Mesenchymal stem cell (in vitro differentiated cells and primary cell): ENCODE data around the gene LYPD6.

Source experiments
- DNase-seq: peaks from one replicate; pipeline ENCODE4 v3.0.0-alpha.2; 2013
- H2AFZ ChIP-seq: one replicate; pipeline ENCODE4 v1.6.1; 2013; ENCODE audit warnings: low read depth, mild to moderate bottlenecking, control low read depth, inconsistent platforms, low read length, moderate library complexity
- H2AK5ac ChIP-seq: 2 replicates; pipeline ENCODE4 v1.6.1; 2013; ENCODE audit warnings: low read length, moderate library complexity, mild to moderate bottlenecking, inconsistent platforms; ENCODE audit not compliant: severe bottlenecking
- H2BK120ac ChIP-seq: one replicate; pipeline ENCODE4 v1.6.1; 2013; ENCODE audit warnings: low read depth, mild to moderate bottlenecking, inconsistent platforms, low read length, moderate library complexity
- H2BK12ac ChIP-seq, 2 experiments: one replicate each; pipeline ENCODE4 v1.6.1; 2013; ENCODE audit warnings: inconsistent platforms in 2 of 2, low read length in 2 of 2, mild to moderate bottlenecking in 2 of 2, moderate library complexity in 2 of 2, control low read depth in 1 of 2
- H2BK15ac ChIP-seq: one replicate; pipeline ENCODE4 v1.6.1; 2013; ENCODE audit warnings: mild to moderate bottlenecking, low read depth, inconsistent platforms; ENCODE audit not compliant: poor library complexity, severe bottlenecking
- H2BK5ac ChIP-seq: 2 replicates; pipeline ENCODE4 v1.6.1; 2013; ENCODE audit warnings: low read depth, mild to moderate bottlenecking, low read length, control low read depth, inconsistent platforms; ENCODE audit not compliant: poor library complexity, severe bottlenecking
- H3K14ac ChIP-seq, 2 experiments: one replicate each; pipeline ENCODE4 v1.6.1; 2013; ENCODE audit warnings: inconsistent platforms in 2 of 2, low read length in 2 of 2, control low read depth in 1 of 2, mild to moderate bottlenecking in 1 of 2, moderate library complexity in 1 of 2
- H3K18ac ChIP-seq, 2 experiments: one replicate each; pipeline ENCODE4 v1.6.1; 2013; ENCODE audit warnings: inconsistent platforms in 2 of 2, low read length in 2 of 2, control low read depth in 1 of 2, low read depth in 1 of 2, mild to moderate bottlenecking in 1 of 2
- H3K23ac ChIP-seq, 2 experiments: one replicate each; pipeline ENCODE4 v1.6.1; 2013; ENCODE audit warnings: inconsistent platforms in 2 of 2, low read length in 2 of 2, mild to moderate bottlenecking in 2 of 2, moderate library complexity in 2 of 2, control low read depth in 1 of 2
- H3K27ac ChIP-seq: 2 replicates; pipeline ENCODE4 v1.5.1; 2013; ENCODE audit warnings: mild to moderate bottlenecking, moderate library complexity, low read length, control low read depth, inconsistent platforms; ENCODE audit not compliant: poor library complexity, severe bottlenecking
- H3K27me3 ChIP-seq, 2 experiments: 2 replicates each; pipeline versions ENCODE4 v1.6.1 to v1.7.0; 2013; ENCODE audit warnings: low read length in 2 of 2, mild to moderate bottlenecking in 2 of 2, moderate library complexity in 2 of 2, control low read depth in 1 of 2, inconsistent platforms in 1 of 2; ENCODE audit not compliant: control insufficient read depth in 1 of 2, insufficient read depth in 1 of 2
- H3K36me3 ChIP-seq, 2 experiments: 2 replicates each; pipeline versions ENCODE4 v1.6.1 to v1.7.0; 2013; ENCODE audit warnings: low read length in 2 of 2, control low read depth in 1 of 2, inconsistent platforms in 1 of 2, low read depth in 1 of 2, mild to moderate bottlenecking in 1 of 2; ENCODE audit not compliant: insufficient read depth in 2 of 2, control insufficient read depth in 1 of 2
- H3K4ac ChIP-seq, 2 experiments: one replicate each; pipeline ENCODE4 v1.6.1; 2013; ENCODE audit warnings: inconsistent platforms in 2 of 2, low read length in 2 of 2, mild to moderate bottlenecking in 2 of 2, moderate library complexity in 2 of 2, control low read depth in 1 of 2, low read depth in 1 of 2
- H3K4me1 ChIP-seq: 2 replicates; pipeline ENCODE4 v1.6.1; 2013; ENCODE audit warnings: low read depth, low read length, control low read depth; ENCODE audit not compliant: control insufficient read depth, insufficient read depth
- H3K4me2 ChIP-seq: 2 replicates; pipeline ENCODE4 v1.6.1; 2013; ENCODE audit warnings: low read length, mild to moderate bottlenecking, inconsistent platforms; ENCODE audit not compliant: poor library complexity, severe bottlenecking
- H3K4me3 ChIP-seq, 2 experiments: 2 replicates each; pipeline versions ENCODE4 v1.5.1 to v1.7.0; 2013; ENCODE audit warnings: low read length in 2 of 2, mild to moderate bottlenecking in 2 of 2, control low read depth in 1 of 2, low read depth in 1 of 2; ENCODE audit not compliant: insufficient read depth in 1 of 2
- H3K79me1 ChIP-seq: replicated peaks from 2 replicates; pipeline ENCODE4 v1.6.1; 2013; ENCODE audit warnings: mild to moderate bottlenecking, control low read depth, low read length, inconsistent platforms; ENCODE audit not compliant: poor library complexity, severe bottlenecking
- H3K9ac ChIP-seq: 2 replicates; pipeline ENCODE4 v1.7.0; 2013; ENCODE audit warnings: mild to moderate bottlenecking, low read length, moderate library complexity
- H3K9me3 ChIP-seq: 2 replicates; pipeline ENCODE4 v1.7.0; 2013; ENCODE audit warnings: mild to moderate bottlenecking, low read length; ENCODE audit not compliant: control insufficient read depth
- H4K8ac ChIP-seq: one replicate; pipeline ENCODE4 v1.6.1; 2013; ENCODE audit warnings: inconsistent platforms, mild to moderate bottlenecking, low read length, moderate library complexity
- H4K91ac ChIP-seq: one replicate; pipeline ENCODE4 v1.6.1; 2013; ENCODE audit warnings: mild to moderate bottlenecking, low read length, inconsistent platforms
- WGBS: methylation state at CpG from one replicate; pipeline ENCODE4 v1.1.7; 2013; ENCODE audit warnings: mixed read lengths; 5-methylcytosine and 5-hydroxymethylcytosine counted together

LYPD6 gene

GRCh38 chr2:149363958-149364357 lies 33.6 kb downstream of the LYPD6 start:
- no peak overlapping the region for H3K18ac ChIP-seq
- H3K14ac ChIP-seq: no peak overlapping the region
- no peaks in the 10 kb centered on the region for H3K79me1 ChIP-seq
- peak; percentile 61 for DNase-seq
- H3K4me3 ChIP-seq: no peak overlapping the region
- no peaks in the 10 kb centered on the region for H3K27me3 ChIP-seq
- H4K91ac ChIP-seq: no peak overlapping the region
- no peak overlapping the region for H3K27ac ChIP-seq
- H3K9me3 ChIP-seq: no peaks in the 10 kb centered on the region
- no peaks in the 10 kb centered on the region for H3K4me1 ChIP-seq
- no peak overlapping the region for H3K9ac ChIP-seq
- WGBS: 30% methylated on average over 1 of the region's 1 CpG
- no peak overlapping the region for H2BK15ac ChIP-seq
- no peak overlapping the region for H3K23ac ChIP-seq
- H2BK5ac ChIP-seq: no peak overlapping the region
- no peak overlapping the region for H2BK12ac ChIP-seq
- no peak overlapping the region for H2AK5ac ChIP-seq
- no peak overlapping the region for H2AFZ ChIP-seq
- no peak overlapping the region for H2BK120ac ChIP-seq
- H3K4me2 ChIP-seq: no peak overlapping the region
- H3K36me3 ChIP-seq: no peaks in the 10 kb centered on the region
- no peak overlapping the region for H4K8ac ChIP-seq
- H3K4ac ChIP-seq: no peak overlapping the region

GRCh38 chr2:149364839-149365238 lies 34.5 kb downstream of the LYPD6 start:
- Histone ChIP-seq H3K18ac (no peak overlapping the region), H2BK12ac (no peak overlapping the region), H3K27ac (no peak overlapping the region), H3K4me1 (no peaks in the 10 kb centered on the region), H3K27me3 (no peaks in the 10 kb centered on the region), H2BK15ac (no peak overlapping the region), H2BK5ac (no peak overlapping the region), H2AFZ (no peak overlapping the region), H4K91ac (no peak overlapping the region), H3K14ac (no peak overlapping the region), H3K23ac (no peak overlapping the region), H4K8ac (no peak overlapping the region), H2BK120ac (no peak overlapping the region), H3K79me1 (no peaks in the 10 kb centered on the region), H3K4ac (no peak overlapping the region), H2AK5ac (no peak overlapping the region), H3K4me3 (no peak overlapping the region), H3K36me3 (no peaks in the 10 kb centered on the region), H3K9me3 (no peaks in the 10 kb centered on the region), H3K4me2 (no peak overlapping the region), H3K9ac (no peak overlapping the region)
- DNase-seq: no peak

GRCh38 chr2:149365931-149366583 lies 35.7 kb downstream of the LYPD6 start:
- 53% methylated on average over 3 of the region's 5 CpGs for WGBS
- Histone ChIP-seq H3K9me3 (no peaks in the 10 kb centered on the region), H2BK120ac (no peak overlapping the region), H2AFZ (no peak overlapping the region), H3K9ac (no peak overlapping the region), H3K27ac (no peak overlapping the region), H3K4me1 (no peaks in the 10 kb centered on the region), H3K79me1 (no peaks in the 10 kb centered on the region), H3K4me3 (no peak overlapping the region), H2AK5ac (no peak overlapping the region), H3K23ac (no peak overlapping the region), H2BK15ac (no peak overlapping the region), H2BK5ac (no peak overlapping the region), H3K27me3 (no peaks in the 10 kb centered on the region), H4K8ac (no peak overlapping the region), H3K4me2 (no peak overlapping the region), H4K91ac (no peak overlapping the region), H2BK12ac (no peak overlapping the region), H3K14ac (no peak overlapping the region), H3K36me3 (no peaks in the 10 kb centered on the region), H3K4ac (no peak overlapping the region), H3K18ac (peak overlapping the region in 1 of 2 experiments; percentile 11)
- peak; percentile 43 for DNase-seq

- H3K4ac ChIP-seq: no peak overlapping the region
- H4K8ac ChIP-seq: no peak overlapping the region
- H3K18ac ChIP-seq: no peak overlapping the region
- H3K9me3 ChIP-seq: no peaks in the 10 kb centered on the region
- H3K27me3 ChIP-seq: no peaks in the 10 kb centered on the region
- H3K23ac ChIP-seq: no peak overlapping the region
- no peaks in the 10 kb centered on the region for H3K4me1 ChIP-seq
- no peak for DNase-seq
- no peak overlapping the region for H3K14ac ChIP-seq
- H2AFZ ChIP-seq: no peak overlapping the region
- H3K4me3 ChIP-seq: no peak overlapping the region
- H2BK5ac ChIP-seq: no peak overlapping the region
- no peak overlapping the region for H2BK12ac ChIP-seq
- 81% methylated on average over 3 of the region's 5 CpGs for WGBS
- no peak overlapping the region for H2BK15ac ChIP-seq
- no peak overlapping the region for H3K27ac ChIP-seq
- no peak overlapping the region for H4K91ac ChIP-seq
- H3K4me2 ChIP-seq: no peak overlapping the region
- no peak overlapping the region for H2AK5ac ChIP-seq
- no peaks in the 10 kb centered on the region for H3K36me3 ChIP-seq
- no peak overlapping the region for H2BK120ac ChIP-seq
- no peaks in the 10 kb centered on the region for H3K79me1 ChIP-seq
- no peak overlapping the region for H3K9ac ChIP-seq
Observed at GRCh38 chr2:149370061-149370775, 39.8 kb downstream of the LYPD6 start.
